GM19240 (cell line): ENCODE data around the gene MX1.

ENCODE experiments used
- DNase-seq: peaks from one replicate; pipeline ENCODE4 v3.0.0; 2011; ENCODE audit warnings: low spot score; ENCODE audit not compliant: insufficient read length

Gene MX1, protein sequence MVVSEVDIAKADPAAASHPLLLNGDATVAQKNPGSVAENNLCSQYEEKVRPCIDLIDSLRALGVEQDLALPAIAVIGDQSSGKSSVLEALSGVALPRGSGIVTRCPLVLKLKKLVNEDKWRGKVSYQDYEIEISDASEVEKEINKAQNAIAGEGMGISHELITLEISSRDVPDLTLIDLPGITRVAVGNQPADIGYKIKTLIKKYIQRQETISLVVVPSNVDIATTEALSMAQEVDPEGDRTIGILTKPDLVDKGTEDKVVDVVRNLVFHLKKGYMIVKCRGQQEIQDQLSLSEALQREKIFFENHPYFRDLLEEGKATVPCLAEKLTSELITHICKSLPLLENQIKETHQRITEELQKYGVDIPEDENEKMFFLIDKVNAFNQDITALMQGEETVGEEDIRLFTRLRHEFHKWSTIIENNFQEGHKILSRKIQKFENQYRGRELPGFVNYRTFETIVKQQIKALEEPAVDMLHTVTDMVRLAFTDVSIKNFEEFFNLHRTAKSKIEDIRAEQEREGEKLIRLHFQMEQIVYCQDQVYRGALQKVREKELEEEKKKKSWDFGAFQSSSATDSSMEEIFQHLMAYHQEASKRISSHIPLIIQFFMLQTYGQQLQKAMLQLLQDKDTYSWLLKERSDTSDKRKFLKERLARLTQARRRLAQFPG

GRCh38 chr21:41425954-41426675, at the start of gene MX1:
Gene MX1 (plus strand): TSS chr21:41426239. CDS start chr21:41432071, 5,832 bp downstream.
- peak; percentile 83 for DNase-seq

DNA sequence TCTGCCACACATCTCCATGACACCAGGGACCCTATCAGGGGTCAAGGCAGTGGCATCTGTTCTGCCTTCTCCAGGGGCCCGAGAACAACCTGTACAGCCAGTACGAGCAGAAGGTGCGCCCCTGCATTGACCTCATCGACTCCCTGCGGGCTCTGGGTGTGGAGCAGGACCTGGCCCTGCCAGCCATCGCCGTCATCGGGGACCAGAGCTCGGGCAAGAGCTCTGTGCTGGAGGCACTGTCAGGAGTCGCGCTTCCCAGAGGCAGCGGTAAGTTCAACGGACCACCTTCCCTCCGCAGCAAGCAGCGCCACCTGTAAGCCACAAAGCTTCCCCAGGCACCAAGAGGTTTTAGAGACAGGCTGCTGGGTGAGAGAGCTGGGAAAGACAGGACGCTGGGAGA, 48.3 kb upstream of the MX1 start:
- no peak for DNase-seq

DNA sequence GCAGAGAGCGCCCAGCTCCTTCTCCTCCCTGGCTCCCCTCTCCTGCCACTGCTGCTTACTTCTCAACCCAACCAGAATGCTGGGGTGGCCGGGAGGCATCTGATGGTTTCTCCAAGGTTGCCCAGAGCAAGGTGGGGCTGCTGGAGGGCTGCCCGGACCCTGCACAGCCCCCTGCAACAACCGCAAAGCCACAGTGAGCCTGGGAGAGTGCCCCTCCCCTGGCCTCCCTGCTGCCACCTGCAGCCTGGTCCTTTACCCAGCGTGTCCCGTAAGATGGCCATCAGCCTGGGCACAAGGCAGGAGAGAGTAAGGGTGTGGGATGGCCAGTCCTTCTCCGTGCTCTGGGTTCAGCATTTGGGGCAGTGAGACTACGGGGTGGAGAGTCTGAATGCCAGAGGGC, 47.2 kb upstream of the MX1 start:
- DNase-seq, result no peak

DNA sequence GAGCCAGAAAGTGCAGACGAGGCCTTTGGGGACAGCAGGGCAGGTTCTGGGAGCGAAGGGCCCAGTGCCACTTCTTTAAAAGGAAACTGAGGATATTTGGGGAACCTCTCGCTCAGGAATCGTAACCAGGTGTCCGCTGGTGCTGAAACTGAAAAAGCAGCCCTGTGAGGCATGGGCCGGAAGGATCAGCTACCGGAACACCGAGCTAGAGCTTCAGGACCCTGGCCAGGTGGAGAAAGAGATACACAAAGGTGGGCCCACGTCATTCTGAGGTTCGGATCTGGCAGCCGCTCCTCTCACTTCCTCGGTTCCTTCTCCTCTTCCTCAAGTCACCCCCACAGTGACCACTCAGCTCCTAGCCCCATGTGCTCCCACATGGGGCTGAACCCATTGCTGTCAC, 46.1 kb upstream of the MX1 start:
- no peak for DNase-seq

DNA sequence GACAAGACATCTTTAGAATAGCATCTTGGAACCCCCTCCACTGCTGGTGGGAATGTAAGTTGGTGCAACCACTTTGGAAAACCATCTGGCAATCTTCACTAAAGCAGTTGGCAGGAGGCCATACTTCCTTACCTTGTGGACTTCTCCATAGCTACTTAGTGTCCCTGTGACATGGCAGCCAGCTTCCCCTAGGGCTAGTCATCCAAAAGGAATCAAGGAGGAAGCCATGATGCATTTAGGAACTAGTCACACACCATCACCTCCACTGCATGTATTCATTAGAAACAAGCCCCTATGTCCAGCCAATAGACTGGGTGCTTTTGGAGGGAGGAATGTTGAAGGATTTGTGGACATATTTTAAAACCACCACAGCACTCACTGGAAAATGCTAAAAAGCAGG, 44.3 kb upstream of the MX1 start:
- DNase-seq, result no peak

DNA sequence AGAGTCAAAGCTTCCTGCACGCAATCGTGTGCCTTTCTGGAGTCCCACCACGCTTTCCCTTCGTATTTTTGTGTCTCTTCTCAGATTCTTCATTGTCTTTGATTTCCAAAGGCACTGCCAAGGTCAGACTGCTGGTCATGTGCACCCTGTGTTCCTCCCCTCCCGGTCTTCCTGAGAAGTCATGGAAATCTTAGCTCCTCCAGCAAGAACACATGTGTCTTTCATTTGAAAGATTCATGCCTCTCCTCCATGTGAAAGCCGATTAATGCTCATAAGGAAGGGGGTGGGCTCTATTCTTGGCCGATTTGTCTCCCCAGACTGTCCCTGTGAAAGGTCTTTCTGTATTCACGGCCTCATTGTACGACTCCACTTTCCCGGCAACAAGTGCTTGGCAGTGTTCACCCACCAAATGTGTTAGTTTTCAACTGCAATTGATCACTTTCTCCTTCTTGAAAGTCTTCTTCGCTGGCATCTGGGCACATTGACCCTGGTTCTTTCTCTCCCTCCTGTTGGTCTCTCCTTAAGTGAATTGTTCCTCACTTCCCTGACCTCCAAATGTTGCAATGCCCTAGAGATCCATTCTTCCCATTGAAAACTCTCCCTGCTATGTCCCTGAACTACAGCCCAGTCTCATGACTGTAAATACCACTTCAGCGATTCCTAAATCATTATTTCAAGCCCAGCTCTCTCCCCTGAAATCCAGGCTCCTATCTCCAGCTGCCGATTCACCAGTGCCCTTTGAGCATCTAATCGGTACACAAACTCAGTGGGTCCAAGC, 38.8 kb upstream of the MX1 start:
- DNase-seq, result no peak

GRCh38 chr21:41387824-41388223, 38.2 kb upstream of the MX1 start:
- DNase-seq, result no peak

DNA sequence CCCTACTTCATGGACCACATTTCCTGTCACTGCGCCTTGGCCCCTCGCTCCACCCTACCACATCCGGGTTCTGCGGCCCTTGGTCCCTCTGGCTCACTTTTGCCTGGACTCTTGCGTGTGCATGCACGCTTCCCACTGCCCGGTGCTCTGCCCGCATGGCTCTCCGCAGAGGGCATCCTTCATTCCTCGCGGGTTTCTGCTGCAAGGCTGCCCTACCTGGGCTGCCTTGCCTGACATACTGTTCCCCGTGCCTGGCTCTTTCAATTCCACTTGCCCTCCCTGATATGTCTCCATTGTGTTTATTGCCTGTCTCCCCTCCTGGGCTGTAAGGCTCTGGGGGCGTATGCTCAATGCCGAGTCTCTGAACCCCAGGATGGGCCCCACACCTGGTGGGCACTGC, 37.8 kb upstream of the MX1 start:
- DNase-seq, result no peak

DNA sequence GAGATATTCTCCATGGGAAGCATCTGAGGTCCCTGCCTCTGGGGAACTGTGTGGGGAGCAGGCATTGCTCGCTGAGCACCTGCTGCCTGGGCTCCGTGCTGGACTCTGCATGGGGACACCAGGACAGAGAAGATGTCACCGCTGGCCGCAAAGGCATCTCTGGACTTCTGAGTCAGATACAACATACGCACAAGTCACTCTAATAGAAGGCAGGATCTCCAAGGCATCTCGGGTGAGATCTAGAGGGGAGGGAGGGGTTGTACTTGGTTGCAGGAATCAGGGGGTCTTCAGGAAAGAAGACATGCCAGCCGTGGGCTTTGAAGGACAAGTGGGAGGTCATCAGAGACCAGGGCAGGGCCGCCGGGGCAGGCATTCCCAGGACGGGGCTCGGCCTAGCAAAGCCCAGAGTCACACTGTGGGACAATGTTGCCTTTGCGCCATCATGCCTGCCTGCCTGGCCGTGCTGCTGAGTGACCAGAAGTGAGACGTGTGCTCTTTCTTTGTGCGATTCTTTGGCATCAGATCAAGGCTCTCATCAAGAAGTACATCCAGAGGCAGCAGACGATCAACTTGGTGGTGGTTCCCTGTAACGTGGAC, 35.9 kb upstream of the MX1 start:
- DNase-seq, result no peak

- no peak for DNase-seq
Observed at GRCh38 chr21:41393876-41394465, 32.1 kb upstream of the MX1 start.

GRCh38 chr21:41396558-41397075, 29.4 kb upstream of the MX1 start:
- no peak for DNase-seq

- DNase-seq, result no peak
Observed at GRCh38 chr21:41397471-41397891, 28.6 kb upstream of the MX1 start.

GRCh38 chr21:41398251-41398650, 27.8 kb upstream of the MX1 start:
- DNase-seq, result no peak

DNA sequence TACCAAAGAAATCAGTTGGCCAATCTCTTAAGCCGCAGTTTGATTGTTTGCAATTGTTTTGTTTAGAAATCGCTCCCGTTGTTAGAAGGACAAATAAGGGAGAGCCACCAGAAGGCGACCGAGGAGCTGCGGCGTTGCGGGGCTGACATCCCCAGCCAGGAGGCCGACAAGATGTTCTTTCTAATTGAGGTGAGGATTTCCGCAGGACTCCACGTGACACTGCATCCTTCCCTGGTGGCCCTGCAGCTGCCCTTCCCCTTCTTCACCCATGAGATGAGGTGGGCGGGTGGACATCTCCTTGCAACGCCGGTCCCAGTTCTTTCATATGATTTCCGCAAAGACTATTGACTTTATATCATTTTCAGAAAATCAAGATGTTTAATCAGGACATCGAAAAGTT, 27.2 kb upstream of the MX1 start:
- no peak for DNase-seq

- no peak for DNase-seq
Observed at GRCh38 chr21:41399246-41399800, 26.7 kb upstream of the MX1 start.

GRCh38 chr21:41402231-41402630, 23.8 kb upstream of the MX1 start:
- DNase-seq, result no peak

DNA sequence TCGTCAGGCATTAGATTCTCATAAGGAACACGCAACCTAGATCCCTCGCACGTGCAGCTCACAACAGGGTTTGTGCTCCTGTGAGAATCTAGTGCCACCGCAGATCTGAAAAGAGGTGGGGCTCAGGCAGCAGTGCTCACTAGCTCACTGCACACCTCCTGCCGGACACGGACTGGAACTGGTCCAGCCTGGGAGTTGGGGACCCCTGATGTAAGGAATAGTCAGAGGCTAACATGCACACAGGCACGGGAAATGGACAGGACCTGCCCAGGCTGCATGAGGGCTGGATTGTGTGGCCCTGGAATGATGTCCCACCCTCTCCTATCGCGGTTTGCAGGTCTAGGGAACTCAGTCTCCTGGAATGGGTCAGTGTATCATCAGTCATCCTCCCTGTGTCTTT, 23.2 kb upstream of the MX1 start:
- DNase-seq, result no peak

GRCh38 chr21:41403331-41403730, 22.7 kb upstream of the MX1 start:
- no peak for DNase-seq

DNA sequence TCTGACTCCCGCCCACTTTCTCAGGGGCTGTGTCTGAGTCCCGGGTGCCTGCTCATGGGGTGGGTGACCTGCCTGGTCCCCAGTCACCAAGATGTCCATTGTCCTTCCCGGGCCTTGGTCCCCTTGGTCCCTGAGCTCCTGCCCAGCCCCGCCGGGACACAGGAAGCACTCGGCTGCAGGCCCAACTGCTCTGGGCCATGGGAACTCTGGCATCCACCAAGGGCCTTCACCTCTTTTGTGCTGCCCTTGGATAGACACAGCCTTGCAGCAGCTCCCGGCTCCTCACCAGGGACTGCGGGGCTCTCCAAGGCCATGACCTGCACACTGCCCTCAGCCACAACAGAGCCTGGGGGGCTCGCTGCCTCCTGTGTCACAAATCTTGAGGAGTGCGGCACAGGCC, 22.1 kb upstream of the MX1 start:
- no peak for DNase-seq

DNA sequence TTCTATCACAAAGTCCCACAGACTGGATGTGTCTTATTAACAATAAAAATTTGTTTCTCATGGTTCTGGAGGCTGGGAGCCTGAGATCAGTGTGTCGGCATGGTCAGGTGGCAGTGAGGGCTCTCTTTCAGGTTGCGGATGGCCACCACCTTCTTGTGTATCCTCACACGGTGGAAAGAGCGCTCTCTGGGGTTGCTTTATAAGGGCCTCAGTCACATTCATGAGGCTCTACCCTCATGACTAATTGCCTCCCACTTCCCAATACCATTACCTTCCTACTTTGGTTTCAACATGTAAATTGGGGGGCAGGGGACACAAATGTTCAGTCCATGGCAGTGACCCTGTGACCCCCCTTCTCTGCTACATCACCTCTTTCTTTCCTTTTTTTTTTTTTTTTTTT, 20.7 kb upstream of the MX1 start:
- DNase-seq, result no peak
